ENCODE measurements around the gene LIFR. TPM values are rescaled to one million over a fixed set of nuclear protein-coding genes. Genes with fewer than 3 reads are reported as not detected.

Gene LIFR
- total RNA-seq, 1 experiment from 2014 or later: 7.8 TPM

DNA sequence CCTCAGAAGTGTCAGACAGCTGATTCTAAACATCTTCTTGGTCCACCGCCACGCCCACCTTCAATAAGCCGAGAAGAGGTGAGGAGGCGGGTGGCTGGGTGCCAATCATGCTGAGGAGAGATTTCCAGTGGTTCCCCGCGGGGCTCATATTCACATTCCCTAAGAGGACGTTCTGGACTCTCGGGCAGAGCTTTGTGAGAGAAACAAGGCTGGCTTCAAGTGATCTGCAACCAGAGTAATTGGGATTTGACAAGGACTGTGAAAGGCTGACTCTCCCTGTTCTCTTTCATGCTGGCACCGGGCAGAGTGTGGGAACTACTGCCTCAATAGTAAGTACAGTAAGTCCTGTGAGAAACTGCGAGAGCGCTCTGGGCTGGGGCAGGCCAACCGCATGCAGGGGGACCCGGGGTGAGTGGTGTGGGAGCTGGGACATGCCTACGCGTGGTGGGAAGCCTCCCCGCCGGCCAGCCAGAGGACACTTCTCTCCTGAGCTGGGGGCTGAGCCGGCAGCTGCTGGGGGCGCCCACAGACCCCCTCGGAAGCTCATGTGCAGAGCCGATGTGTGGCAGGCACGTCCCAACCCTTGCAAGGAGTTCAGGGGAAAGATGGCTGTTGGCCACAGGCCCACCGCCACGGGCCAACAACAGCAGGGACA, 110.9 kb downstream of the LIFR start:
- Mint-ChIP-seq H3K27me3 (ENCODE audit: low read depth) (peaks cover 4% of the 10 kb centered on the region), H3K27ac (no peak overlapping the region), H3K9me3 (no peaks in the 10 kb centered on the region; a peak in 2 of 5 replicates), H3K4me3 (no peak overlapping the region), H3K36me3 (ENCODE audit: insufficient read depth in 1 of 3, low read depth in 3 of 3) (no peaks in the 10 kb centered on the region), H3K4me1 (peaks cover 2 to 5% of the 10 kb centered on the region in 2 experiments; a peak in 1 of 4 replicates)
- no peaks in the 10 kb centered on the region for H4K20me1 ChIP-seq (ENCODE audit: control insufficient read depth, insufficient read depth, insufficient read length)
- H2BK120ac ChIP-seq (ENCODE audit: low read depth, low read length, poor library complexity, severe bottlenecking): no peak overlapping the region
- H2AK5ac ChIP-seq (ENCODE audit: insufficient read length, low read length): no peak overlapping the region
- H3T11ph ChIP-seq (ENCODE audit: low read length): no peak overlapping the region
- no peaks in the 10 kb centered on the region for H3K9me3 ChIP-seq (ENCODE audit: control insufficient read depth, low read depth, low read length)
- no peak for DNase-seq
- H3K56ac ChIP-seq (ENCODE audit: insufficient read length, low read depth, low read length): no peak overlapping the region
- H4K5ac ChIP-seq (ENCODE audit: insufficient read length, low read depth, low read length): no peak overlapping the region
- H4K8ac ChIP-seq (replicated peaks; ENCODE audit: insufficient read length, low read depth, low read length): no peak overlapping the region
- H3K9ac ChIP-seq (ENCODE audit: extremely low read depth, insufficient read length, low read length): no peak overlapping the region
- H3K4ac ChIP-seq (ENCODE audit: low read depth, low read length): no peak overlapping the region
- no peak overlapping the region for H3K14ac ChIP-seq (ENCODE audit: insufficient read depth, low read length)
- H3K79me2 ChIP-seq (ENCODE audit: insufficient read depth, low read length): no peaks in the 10 kb centered on the region
- H2BK12ac ChIP-seq (ENCODE audit: insufficient read length, low read depth, low read length): no peak overlapping the region
- no peak overlapping the region for H3K27ac ChIP-seq (ENCODE audit: insufficient read length, low read depth, low read length)
- no CpG with 5 or more reads among the region's 24 CpGs for WGBS (ENCODE audit: extremely low coverage, insufficient read length, low lambda C conversion rate)
- no peak overlapping the region for H2BK5ac ChIP-seq (ENCODE audit: insufficient read length, low read length)
- no peaks in the 10 kb centered on the region for H3K79me1 ChIP-seq (ENCODE audit: insufficient read depth, low read depth, low read length, poor library complexity, severe bottlenecking)
- no peak overlapping the region for H2AFZ ChIP-seq (ENCODE audit: low read length)
- H3K23me2 ChIP-seq (ENCODE audit: insufficient read length, low read depth, low read length, poor library complexity, severe bottlenecking): no peaks in the 10 kb centered on the region
- TF ChIP-seq CTCF (conservative IDR thresholded peaks at IDR 0.05): no peak
- no peaks in the 10 kb centered on the region for H3K27me3 ChIP-seq (ENCODE audit: insufficient read depth, low read length)
- H3K23ac ChIP-seq (ENCODE audit: insufficient read length, low read depth, low read length): no peak overlapping the region
- no peak overlapping the region for H3K18ac ChIP-seq (ENCODE audit: insufficient read length, low read depth, low read length)
- no peaks in the 10 kb centered on the region for H3K4me1 ChIP-seq (ENCODE audit: insufficient read depth, low read length)
- no peak overlapping the region for H4K91ac ChIP-seq (ENCODE audit: insufficient read length, low read depth, low read length)
- H2BK15ac ChIP-seq (ENCODE audit: low read depth, low read length): no peak overlapping the region; the same call in 1 of the 2 replicates
- H3K4me2 ChIP-seq (ENCODE audit: insufficient read depth, insufficient read length, low read length): no peak overlapping the region
- no peak overlapping the region for H2BK20ac ChIP-seq (ENCODE audit: low read depth, low read length, poor library complexity, severe bottlenecking)

All from H9 (cell line).